GM21423 (cell line): Measurements from ENCODE around the gene OTOG.

Source experiments
- ATAC-seq: cut with Tn5 transposase; IDR thresholded peaks from one replicate; pipeline ENCODE4 v1.9.1; 2021; ENCODE audit warnings: mild to moderate bottlenecking, moderate library complexity; ENCODE audit not compliant: unreplicated experiment

Gene OTOG

GRCh38 chr11:17540807-17541206 lies 6.3 kb upstream of the OTOG start:
- no peak for ATAC-seq

GRCh38 chr11:17541330-17541885 lies 5.7 kb upstream of the OTOG start:
- no peak for ATAC-seq

- no peak for ATAC-seq
Observed at GRCh38 chr11:17542249-17542648, 4.8 kb upstream of the OTOG start.

- no peak for ATAC-seq
Observed at GRCh38 chr11:17543041-17543440, 4.0 kb upstream of the OTOG start.

GRCh38 chr11:17543574-17544180 lies 3.4 kb upstream of the OTOG start:
- no peak for ATAC-seq

GRCh38 chr11:17544181-17544622 lies 2.9 kb upstream of the OTOG start, which contains the start of gene USH1C:
TSS of gene USH1C (minus strand) at chr11:17544416. CDS start at chr11:17544307, 109 bp downstream.
- no peak for ATAC-seq

GRCh38 chr11:17546240-17546639 lies 819 bp upstream of the OTOG start:
- ATAC-seq = no peak

- ATAC-seq = no peak
Observed at GRCh38 chr11:17547932-17548331, 873 bp downstream of the OTOG start.

GRCh38 chr11:17548444-17548843 lies 1.4 kb downstream of the OTOG start:
- ATAC-seq = no peak

- ATAC-seq = no peak
Observed at GRCh38 chr11:17550450-17551346, 3.6 kb downstream of the OTOG start.

GRCh38 chr11:17551347-17552040 lies 4.4 kb downstream of the OTOG start:
- no peak for ATAC-seq

- no peak for ATAC-seq
Observed at GRCh38 chr11:17552041-17552355, 4.9 kb downstream of the OTOG start.

GRCh38 chr11:17552392-17553248 lies 5.6 kb downstream of the OTOG start:
- ATAC-seq = no peak

- no peak for ATAC-seq
Observed at GRCh38 chr11:17553249-17553546, 6.1 kb downstream of the OTOG start.

- no peak for ATAC-seq
Observed at GRCh38 chr11:17554487-17554886, 7.4 kb downstream of the OTOG start.

GRCh38 chr11:17556999-17557398 lies 9.9 kb downstream of the OTOG start:
- ATAC-seq = no peak

GRCh38 chr11:17558025-17558780 lies 11.1 kb downstream of the OTOG start:
- no peak for ATAC-seq

- no peak for ATAC-seq
Observed at GRCh38 chr11:17558916-17559315, 11.9 kb downstream of the OTOG start.

GRCh38 chr11:17559341-17560087 lies 12.5 kb downstream of the OTOG start:
- ATAC-seq = no peak
